Calu3 (cell line): Measurements from ENCODE around the gene P3H2. TPM values are rescaled to one million over a fixed set of nuclear protein-coding genes. Genes with fewer than 3 reads are reported as not detected.

ENCODE experiments used
- BruUV-seq: library from RNA; stranded (reverse); fragments of 400-500 nt; replicated peaks from 2 replicates; lab custom pipeline; 2021; lab: Mats Ljungman, UMichigan
- CTCF ChIA-PET: fragments of 300-600 bp; sonication (Branson Sonifier 250); formaldehyde crosslinking; loops from one replicate; lab custom pipeline; 2022; ENCODE audit warnings: antibody characterized with exemption; lab: Charles Lee
- DNase-seq: peaks from one replicate; pipeline ENCODE4 v3.0.0; 2022
- H3K27ac Mint-ChIP-seq: one replicate; pipeline ENCODE4 v1.8.0; 2022; ENCODE audit warnings: mixed read lengths; ENCODE audit not compliant: unreplicated experiment
- H3K27me3 Mint-ChIP-seq: one replicate; pipeline ENCODE4 v1.8.0; 2022; ENCODE audit warnings: mixed read lengths; ENCODE audit not compliant: unreplicated experiment
- H3K36me3 Mint-ChIP-seq: one replicate; pipeline ENCODE4 v1.8.0; 2022; ENCODE audit warnings: mild to moderate bottlenecking, moderate library complexity, mixed read lengths; ENCODE audit not compliant: insufficient read depth, unreplicated experiment
- H3K4me1 Mint-ChIP-seq: one replicate; pipeline ENCODE4 v1.8.0; 2022; ENCODE audit warnings: mild to moderate bottlenecking, low read depth, mixed read lengths; ENCODE audit not compliant: unreplicated experiment
- H3K4me3 Mint-ChIP-seq: one replicate; pipeline ENCODE4 v1.8.0; 2022; ENCODE audit warnings: mild to moderate bottlenecking, low read depth, moderate library complexity, mixed read lengths; ENCODE audit not compliant: unreplicated experiment
- H3K9me3 Mint-ChIP-seq: one replicate; pipeline ENCODE4 v1.8.0; 2022; ENCODE audit warnings: low read depth, mixed read lengths; ENCODE audit not compliant: unreplicated experiment
- intact Hi-C: fragments of 100-400 bp; cut with micrococcal nuclease; formaldehyde crosslinking; loops from one replicate; pipeline ENCODE4 v1.10.0; 2022; ENCODE audit not compliant: unreplicated experiment
- total RNA-seq: library from RNA; stranded (reverse); gene quantifications from 2 replicates; pipeline ENCODE4 v1.2.3, GENCODE V29; 2022
- TF ChIP-seq, protein P1 (sequence below): fragments of 200-600 bp; IDR thresholded peaks from one replicate; pipeline ENCODE4 v1.8.0; 2022; ENCODE audit warnings: antibody characterized with exemption; ENCODE audit not compliant: unreplicated experiment

The P3H2 gene
- total RNA-seq, 1 experiment from 2014 or later, result 7.1 TPM

DNA sequence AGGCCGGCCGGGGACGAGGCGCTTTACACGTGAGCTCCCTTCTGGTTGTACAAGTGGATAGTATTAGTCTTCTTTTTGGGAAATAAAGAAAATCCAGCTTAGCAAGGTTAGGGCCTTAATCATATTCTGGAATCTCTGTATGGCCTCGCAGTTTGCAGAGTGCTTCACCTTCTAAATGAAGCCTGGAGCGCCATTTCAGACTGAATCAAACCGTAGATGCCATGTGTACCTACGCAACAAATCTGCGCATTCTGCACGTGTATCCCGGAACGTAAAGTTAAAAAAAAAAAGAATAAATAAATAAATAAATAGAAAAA lies 322 bp upstream of the P3H2 start:
- DNase-seq, result no peak
- BruUV-seq, result no TSS peak
- no peak overlapping the region for H3K27ac Mint-ChIP-seq
- peaks cover 21% of the 10 kb centered on the region for H3K27me3 Mint-ChIP-seq
- intact Hi-C loops, result loop anchor here (1.0 to 10.0 kb wide), 4 partner anchors 76 to 194 kb away; no protein-coding TSS in a partner anchor
- H3K4me1 Mint-ChIP-seq, result peaks cover 87% of the 10 kb centered on the region
- H3K4me3 Mint-ChIP-seq, result peak overlapping the region; percentile 63
- CTCF ChIA-PET, result interaction anchor here (0.6 to 1.6 kb wide), 6 partner anchors 9 to 263 kb away, joined by 4 to 8 read pairs (median 6); no protein-coding TSS in a partner anchor
- peaks cover 19% of the 10 kb centered on the region for H3K36me3 Mint-ChIP-seq
- TF ChIP-seq, protein P1, sequence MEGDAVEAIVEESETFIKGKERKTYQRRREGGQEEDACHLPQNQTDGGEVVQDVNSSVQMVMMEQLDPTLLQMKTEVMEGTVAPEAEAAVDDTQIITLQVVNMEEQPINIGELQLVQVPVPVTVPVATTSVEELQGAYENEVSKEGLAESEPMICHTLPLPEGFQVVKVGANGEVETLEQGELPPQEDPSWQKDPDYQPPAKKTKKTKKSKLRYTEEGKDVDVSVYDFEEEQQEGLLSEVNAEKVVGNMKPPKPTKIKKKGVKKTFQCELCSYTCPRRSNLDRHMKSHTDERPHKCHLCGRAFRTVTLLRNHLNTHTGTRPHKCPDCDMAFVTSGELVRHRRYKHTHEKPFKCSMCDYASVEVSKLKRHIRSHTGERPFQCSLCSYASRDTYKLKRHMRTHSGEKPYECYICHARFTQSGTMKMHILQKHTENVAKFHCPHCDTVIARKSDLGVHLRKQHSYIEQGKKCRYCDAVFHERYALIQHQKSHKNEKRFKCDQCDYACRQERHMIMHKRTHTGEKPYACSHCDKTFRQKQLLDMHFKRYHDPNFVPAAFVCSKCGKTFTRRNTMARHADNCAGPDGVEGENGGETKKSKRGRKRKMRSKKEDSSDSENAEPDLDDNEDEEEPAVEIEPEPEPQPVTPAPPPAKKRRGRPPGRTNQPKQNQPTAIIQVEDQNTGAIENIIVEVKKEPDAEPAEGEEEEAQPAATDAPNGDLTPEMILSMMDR, result no peak
- H3K9me3 Mint-ChIP-seq, result no peaks in the 10 kb centered on the region

DNA sequence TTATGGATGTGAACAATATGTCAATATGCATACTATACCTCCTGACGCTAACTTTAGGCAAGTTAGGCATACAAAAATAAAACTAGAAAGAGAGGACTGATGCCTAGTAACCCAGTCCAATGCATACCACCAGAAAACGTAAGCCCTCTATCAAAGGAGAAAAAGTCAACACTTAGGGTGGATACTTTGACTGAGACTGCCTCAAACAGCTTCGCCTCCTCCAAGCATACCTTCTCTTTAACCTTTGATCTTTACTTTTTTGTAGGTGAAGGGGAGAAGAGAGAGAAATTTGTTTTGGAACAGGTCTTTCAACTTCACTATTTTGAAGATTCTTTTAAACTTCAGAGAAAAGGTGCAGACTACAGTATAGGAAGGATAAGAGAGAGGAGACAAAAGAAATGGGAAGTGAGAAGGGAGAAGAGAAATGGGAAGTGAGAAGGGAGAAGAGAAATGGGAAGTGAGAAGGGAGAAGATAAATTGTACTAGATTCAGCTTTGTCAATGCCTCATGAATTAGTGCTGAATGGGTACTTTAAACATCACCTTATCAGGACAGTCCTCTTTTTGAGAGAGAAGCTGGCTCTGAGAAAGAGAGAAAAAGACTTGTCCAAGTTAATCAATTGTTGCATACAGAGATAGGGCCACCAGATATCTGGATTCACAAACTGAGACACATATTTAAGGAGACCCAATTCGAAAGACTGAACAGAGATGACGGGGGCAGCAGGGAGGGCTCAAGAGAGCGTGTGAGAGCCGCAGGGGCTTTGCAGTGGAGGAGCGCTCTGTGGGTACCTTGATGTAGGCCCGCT lies 1.0 kb downstream of the P3H2 start:
- Mint-ChIP-seq H3K4me1 (peaks cover 80% of the 10 kb centered on the region), H3K4me3 (peak overlapping the region; percentile 63), H3K36me3 (peaks cover 19% of the 10 kb centered on the region), H3K9me3 (no peaks in the 10 kb centered on the region), H3K27me3 (peaks cover 21% of the 10 kb centered on the region), H3K27ac (peak overlapping the region; percentile 13)
- intact Hi-C loops, result loop anchor here (5.0 to 10.0 kb wide), 3 partner anchors 78 to 195 kb away; no protein-coding TSS in a partner anchor
- CTCF ChIA-PET, result interaction anchor here (0.7 to 1.6 kb wide), 4 partner anchors 8 to 158 kb away, joined by 3 to 8 read pairs (median 6); no protein-coding TSS in a partner anchor
- no peak for DNase-seq
- TF ChIP-seq, protein P1, result no peak
- BruUV-seq, result TSS peak; percentile 19

DNA sequence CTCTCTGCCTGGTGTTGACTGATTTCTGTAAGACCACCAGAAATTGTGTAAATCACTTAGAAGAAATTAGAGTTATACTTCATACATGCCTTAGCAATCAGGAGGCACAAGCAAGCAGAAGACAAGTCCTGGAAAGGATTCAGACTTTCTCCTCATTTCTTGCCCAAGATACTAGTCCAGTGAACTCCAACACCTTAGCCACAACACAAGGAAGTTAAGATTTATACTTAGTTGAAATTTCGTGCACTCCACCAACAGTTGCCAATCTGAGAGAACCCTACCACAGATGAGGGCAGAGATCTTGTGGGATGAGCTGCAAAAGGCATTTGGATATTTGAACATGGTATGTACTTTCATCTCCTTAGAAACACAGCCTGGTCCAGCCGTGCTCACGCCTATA lies 2.3 kb downstream of the P3H2 start:
- peaks cover 21% of the 10 kb centered on the region for H3K27me3 Mint-ChIP-seq
- H3K4me1 Mint-ChIP-seq, result peaks cover 67% of the 10 kb centered on the region
- no peak overlapping the region for H3K4me3 Mint-ChIP-seq
- H3K27ac Mint-ChIP-seq, result no peak overlapping the region
- H3K9me3 Mint-ChIP-seq, result no peaks in the 10 kb centered on the region
- CTCF ChIA-PET, result no interaction called here
- intact Hi-C loops, result no loop called here
- TF ChIP-seq, protein P1, result no peak
- TSS peak; percentile 20 for BruUV-seq
- peaks cover 13% of the 10 kb centered on the region for H3K36me3 Mint-ChIP-seq
- no peak for DNase-seq

DNA sequence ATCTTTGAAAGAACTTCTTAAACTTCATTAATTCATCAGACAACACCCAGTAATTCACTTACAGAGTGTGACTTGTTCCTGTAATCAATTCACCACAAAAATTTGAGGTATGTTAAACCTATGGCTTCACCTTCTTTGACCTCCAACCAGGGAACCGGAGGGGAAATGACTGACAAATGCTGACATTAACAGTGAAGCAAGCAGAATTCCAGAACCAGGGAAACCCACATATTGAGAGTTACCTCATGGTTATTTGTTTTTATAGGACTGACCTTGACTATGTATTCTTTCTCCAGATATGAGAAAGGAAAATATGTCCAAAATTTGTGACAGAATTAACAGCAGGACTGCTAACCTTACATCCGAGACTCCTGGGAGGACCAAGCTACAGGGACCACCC lies 2.7 kb downstream of the P3H2 start:
- Mint-ChIP-seq H3K9me3 (no peaks in the 10 kb centered on the region), H3K4me3 (no peak overlapping the region), H3K36me3 (peaks cover 13% of the 10 kb centered on the region), H3K27me3 (peaks cover 21% of the 10 kb centered on the region), H3K4me1 (peaks cover 63% of the 10 kb centered on the region), H3K27ac (no peak overlapping the region)
- CTCF ChIA-PET, result no interaction called here
- DNase-seq, result no peak
- intact Hi-C loops, result no loop called here
- BruUV-seq, result no TSS peak
- TF ChIP-seq, protein P1, result no peak
